HG03095 (cell line): Measurements from ENCODE around the gene SORCS2.

Experiments used
- ATAC-seq: cut with Tn5 transposase; IDR thresholded peaks from one replicate; pipeline ENCODE4 v1.9.1; 2021; ENCODE audit warnings: moderate library complexity; ENCODE audit not compliant: unreplicated experiment

The SORCS2 gene

GRCh38 chr4:7461230-7461629, 268.9 kb downstream of the SORCS2 start:
- no peak for ATAC-seq

GRCh38 chr4:7462509-7462971, 270.2 kb downstream of the SORCS2 start:
- ATAC-seq, result no peak

- ATAC-seq, result no peak
Observed at GRCh38 chr4:7463566-7464258, 271.4 kb downstream of the SORCS2 start.

- ATAC-seq, result no peak
Observed at GRCh38 chr4:7464259-7464655, 271.9 kb downstream of the SORCS2 start.

GRCh38 chr4:7465017-7465416, 272.7 kb downstream of the SORCS2 start:
- ATAC-seq, result no peak

GRCh38 chr4:7466215-7466614, 273.9 kb downstream of the SORCS2 start:
- no peak for ATAC-seq

- ATAC-seq, result no peak
Observed at GRCh38 chr4:7466904-7467303, 274.6 kb downstream of the SORCS2 start.

- no peak for ATAC-seq
Observed at GRCh38 chr4:7467471-7467870, 275.1 kb downstream of the SORCS2 start.

GRCh38 chr4:7469023-7469422, 276.7 kb downstream of the SORCS2 start:
- no peak for ATAC-seq

- no peak for ATAC-seq
Observed at GRCh38 chr4:7470111-7470510, 277.8 kb downstream of the SORCS2 start.

GRCh38 chr4:7470522-7471128, 278.3 kb downstream of the SORCS2 start:
- no peak for ATAC-seq

- no peak for ATAC-seq
Observed at GRCh38 chr4:7472442-7473013, 280.2 kb downstream of the SORCS2 start.

GRCh38 chr4:7473081-7473480, 280.7 kb downstream of the SORCS2 start:
- ATAC-seq, result no peak

GRCh38 chr4:7474320-7474719, 282.0 kb downstream of the SORCS2 start:
- ATAC-seq, result no peak

- ATAC-seq, result no peak
Observed at GRCh38 chr4:7475207-7475606, 282.9 kb downstream of the SORCS2 start.

GRCh38 chr4:7476820-7477219, 284.5 kb downstream of the SORCS2 start:
- no peak for ATAC-seq

GRCh38 chr4:7477695-7478094, 285.4 kb downstream of the SORCS2 start:
- no peak for ATAC-seq

GRCh38 chr4:7478665-7479064, 286.3 kb downstream of the SORCS2 start:
- ATAC-seq, result no peak

- no peak for ATAC-seq
Observed at GRCh38 chr4:7480423-7480822, 288.1 kb downstream of the SORCS2 start.

GRCh38 chr4:7481227-7481626, 288.9 kb downstream of the SORCS2 start:
- no peak for ATAC-seq

- ATAC-seq, result no peak
Observed at GRCh38 chr4:7485096-7485495, 292.8 kb downstream of the SORCS2 start.

GRCh38 chr4:7486101-7486500, 293.8 kb downstream of the SORCS2 start:
- ATAC-seq, result no peak
